Lung (tissue), 12 donors: ENCODE data around the gene MCTP2. TPM values are rescaled to one million over a fixed set of nuclear protein-coding genes. Genes with fewer than 3 reads are reported as not detected.

Source experiments
- ATAC-seq: fragments of 200-7000 bp; cut with Tn5 transposase; one replicate; pipeline ENCODE4 v1.9.1; 2020; ENCODE audit warnings: moderate number of reproducible peaks; ENCODE audit not compliant: insufficient read depth, low FRiP score
- DNase-seq, 3 donors: peaks; one replicate each; pipeline ENCODE4 v3.0.0-alpha.2; 2013 to 2017
- H3K27ac ChIP-seq, 2 donors: one replicate each; pipeline ENCODE4 v1.5.1; 2013; ENCODE audit warnings: mild to moderate bottlenecking in 2 of 2, moderate library complexity in 2 of 2, control low read depth in 1 of 2, inconsistent platforms in 1 of 2, low read depth in 1 of 2, low read length in 1 of 2
- H3K27me3 ChIP-seq, 3 donors: one replicate each; pipeline ENCODE4 v1.5.1; 2013; ENCODE audit warnings: low read length in 2 of 3; ENCODE audit not compliant: control insufficient read depth in 3 of 3, insufficient read depth in 3 of 3
- H3K36me3 ChIP-seq, 4 donors: one replicate each; pipeline ENCODE4 v1.5.1; 2013; ENCODE audit warnings: low read length in 4 of 4, mild to moderate bottlenecking in 1 of 4, moderate library complexity in 1 of 4; ENCODE audit not compliant: control insufficient read depth in 4 of 4, insufficient read depth in 4 of 4
- H3K4me1 ChIP-seq, 5 donors: one replicate each; pipeline ENCODE4 v1.5.1; 2013; ENCODE audit warnings: low read length in 5 of 5, mild to moderate bottlenecking in 2 of 5, moderate library complexity in 1 of 5; ENCODE audit not compliant: control insufficient read depth in 5 of 5, insufficient read depth in 5 of 5
- H3K4me3 ChIP-seq: one replicate; pipeline ENCODE4 v1.5.1; 2013; ENCODE audit warnings: mild to moderate bottlenecking, control low read depth, moderate library complexity
- H3K9ac ChIP-seq, 2 donors: one replicate each; pipeline ENCODE4 v1.5.1; 2013; ENCODE audit warnings: low read length in 2 of 2, control low read depth in 1 of 2; ENCODE audit not compliant: insufficient read depth in 1 of 2
- H3K9me3 ChIP-seq, 4 donors: one replicate each; pipeline ENCODE4 v1.5.1; 2013; ENCODE audit warnings: low read length in 3 of 4, mild to moderate bottlenecking in 1 of 4, moderate library complexity in 1 of 4; ENCODE audit not compliant: control insufficient read depth in 4 of 4, insufficient read depth in 3 of 4
- WGBS, 2 donors: extraction: QIAGEN DNeasy Blood & Tissue Kit; methylation state at CpG; one replicate each; pipeline ENCODE4 v1.1.7; 2013; 5-methylcytosine and 5-hydroxymethylcytosine counted together
- polyA plus RNA-seq, 2 donors: library from polyadenylated mRNA; stranded (reverse); fragments of 200-250 nt; gene quantifications; one replicate each; pipeline ENCODE4 v1.2.1, GENCODE V29; 2013
- total RNA-seq, 2 donors: library from RNA; depleted of rRNA in 1 of 2; stranded (reverse); fragments of >200 nt in 1 of 2; gene quantifications; one replicate each; pipeline ENCODE4 v1.2.1, GENCODE V29; 2014 to 2021
- TF ChIP-seq, protein P1 (sequence below): IDR thresholded peaks from 2 replicates; pipeline ENCODE4 v1.5.1; 2012; ENCODE audit warnings: mild to moderate bottlenecking; ENCODE audit errors: control extremely low read depth, extremely low read depth
- donor health status: control.
- donor health status: control.
- donor health status: Bipolar disorder and iron deficiency.
- donor health status: healthy.
- donor health status: DM: yes; HTN: yes; CAD: no.

MCTP2 gene
- total and polyA plus RNA-seq, 4 donors, result 3.5 to 92.5 (median 30.2) TPM

DNA sequence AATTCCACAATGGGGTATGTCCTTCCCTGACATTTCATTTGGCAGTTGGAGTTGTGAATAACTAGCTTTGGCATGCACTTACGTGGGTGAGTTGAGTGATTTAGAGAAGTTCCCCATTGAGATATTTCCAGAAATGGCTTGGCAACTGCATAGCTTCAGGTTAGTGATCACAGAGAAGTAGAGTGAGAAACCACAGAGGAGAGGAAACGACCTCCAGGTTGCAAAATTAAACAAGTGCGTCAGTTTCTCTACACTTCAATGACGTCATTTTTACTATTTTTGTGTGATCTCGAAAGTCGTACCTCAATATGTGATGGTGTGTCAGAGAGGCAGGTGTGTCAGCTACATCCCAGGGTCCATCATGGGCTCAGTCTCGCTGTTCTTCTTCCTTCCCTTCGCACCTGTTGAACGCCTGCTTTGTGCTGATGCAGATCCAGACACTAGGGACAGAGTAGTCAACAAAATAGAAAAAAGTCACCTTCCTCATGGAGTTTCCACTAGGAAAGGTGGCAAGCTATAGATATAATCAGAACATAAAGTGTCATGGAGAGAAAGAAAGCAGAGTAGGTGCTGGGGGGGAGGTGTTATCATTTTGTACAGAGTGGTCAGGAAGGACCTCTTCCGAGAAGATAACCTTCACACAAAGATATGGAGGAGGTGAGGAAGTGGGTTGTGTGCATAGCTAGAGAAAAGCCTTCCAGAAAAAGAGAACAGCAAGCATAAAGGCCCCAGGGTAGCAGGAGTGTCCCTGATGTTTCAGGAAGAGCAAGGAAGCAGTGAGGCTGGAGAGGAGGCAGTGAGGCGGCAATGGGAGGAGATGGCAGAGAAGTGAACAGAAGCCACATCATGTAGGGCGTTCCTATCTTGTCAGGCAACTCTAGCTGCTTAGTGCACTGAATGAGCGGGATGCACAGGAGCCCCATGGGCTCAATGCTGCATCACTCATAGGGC lies 75.6 kb downstream of the MCTP2 start:
- no peak for DNase-seq
- Histone ChIP-seq H3K27me3 (no peaks in the 10 kb centered on the region), H3K4me1 (peaks cover 0 to 2% (median 0%) of the 10 kb centered on the region in 5 donors), H3K4me3 (no peak overlapping the region), H3K27ac (peak overlapping the region in 1 of 2 donors; percentile 24), H3K9ac (no peak overlapping the region), H3K9me3 (peaks cover 0 to 4% (median 0%) of the 10 kb centered on the region in 4 donors), H3K36me3 (peaks cover 0 to 1% (median 0%) of the 10 kb centered on the region in 4 donors)
- 55 to 64% methylated on average over 13 of the region's 13 CpGs for WGBS, 2 donors
- TF ChIP-seq, protein P1, sequence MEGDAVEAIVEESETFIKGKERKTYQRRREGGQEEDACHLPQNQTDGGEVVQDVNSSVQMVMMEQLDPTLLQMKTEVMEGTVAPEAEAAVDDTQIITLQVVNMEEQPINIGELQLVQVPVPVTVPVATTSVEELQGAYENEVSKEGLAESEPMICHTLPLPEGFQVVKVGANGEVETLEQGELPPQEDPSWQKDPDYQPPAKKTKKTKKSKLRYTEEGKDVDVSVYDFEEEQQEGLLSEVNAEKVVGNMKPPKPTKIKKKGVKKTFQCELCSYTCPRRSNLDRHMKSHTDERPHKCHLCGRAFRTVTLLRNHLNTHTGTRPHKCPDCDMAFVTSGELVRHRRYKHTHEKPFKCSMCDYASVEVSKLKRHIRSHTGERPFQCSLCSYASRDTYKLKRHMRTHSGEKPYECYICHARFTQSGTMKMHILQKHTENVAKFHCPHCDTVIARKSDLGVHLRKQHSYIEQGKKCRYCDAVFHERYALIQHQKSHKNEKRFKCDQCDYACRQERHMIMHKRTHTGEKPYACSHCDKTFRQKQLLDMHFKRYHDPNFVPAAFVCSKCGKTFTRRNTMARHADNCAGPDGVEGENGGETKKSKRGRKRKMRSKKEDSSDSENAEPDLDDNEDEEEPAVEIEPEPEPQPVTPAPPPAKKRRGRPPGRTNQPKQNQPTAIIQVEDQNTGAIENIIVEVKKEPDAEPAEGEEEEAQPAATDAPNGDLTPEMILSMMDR, result no peak
- ATAC-seq, result no peak

DNA sequence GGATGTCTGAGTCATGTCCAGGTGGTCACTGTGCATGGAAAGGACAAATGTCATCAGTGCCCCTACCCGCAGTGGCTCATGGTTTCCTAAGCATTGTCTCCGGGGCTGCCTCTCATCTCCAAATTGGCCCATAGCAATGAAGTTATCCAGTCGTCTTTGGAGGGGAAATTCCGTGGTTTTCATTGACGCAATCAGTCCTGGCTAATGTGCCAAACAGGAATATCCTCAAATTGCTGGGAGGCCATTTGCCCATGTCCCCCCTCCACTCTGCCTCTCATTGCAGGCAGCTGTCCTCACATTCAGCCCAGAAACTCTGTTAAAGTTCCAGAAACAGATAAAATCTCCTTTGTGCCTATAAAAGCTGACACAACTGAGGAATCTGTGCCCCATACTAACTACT lies 81.6 kb downstream of the MCTP2 start:
- TF ChIP-seq, protein P1, result no peak
- DNase-seq (no peak), ATAC-seq (no peak)
- Histone ChIP-seq H3K9me3 (peaks cover 0 to 2% (median 0%) of the 10 kb centered on the region in 4 donors), H3K9ac (no peak overlapping the region), H3K27ac (no peak overlapping the region), H3K4me3 (no peak overlapping the region), H3K4me1 (peaks cover 0 to 2% (median 0%) of the 10 kb centered on the region in 5 donors), H3K36me3 (peaks cover 0 to 2% (median 0%) of the 10 kb centered on the region in 4 donors), H3K27me3 (no peaks in the 10 kb centered on the region)
- WGBS, 2 donors, result 58 to 70% methylated on average over 5 of the region's 5 CpGs

DNA sequence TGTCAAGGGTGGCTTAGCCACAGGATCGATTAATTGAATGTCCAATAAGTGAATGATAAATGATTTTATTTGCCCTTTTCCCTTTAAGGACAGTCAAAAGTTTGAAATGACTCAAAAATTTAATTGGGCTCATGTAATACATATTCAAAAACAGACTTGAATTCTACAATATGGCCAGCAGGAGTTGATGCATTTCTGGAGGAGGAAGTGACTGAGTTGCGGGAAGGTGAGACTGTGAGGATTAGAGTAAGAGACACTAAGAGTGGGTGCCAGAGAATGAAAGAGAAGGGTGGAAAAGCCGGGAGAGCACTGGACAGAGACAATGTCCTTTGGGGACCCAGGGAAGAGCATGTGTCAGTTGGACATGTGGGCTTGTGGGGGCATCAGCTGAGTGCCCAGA lies 83.3 kb downstream of the MCTP2 start:
- 87 to 91% methylated on average over 3 of the region's 3 CpGs for WGBS, 2 donors
- Histone ChIP-seq H3K27me3 (no peaks in the 10 kb centered on the region), H3K27ac (no peak overlapping the region), H3K4me1 (no peaks in the 10 kb centered on the region), H3K9me3 (peaks cover 0 to 2% (median 0%) of the 10 kb centered on the region in 4 donors), H3K9ac (no peak overlapping the region), H3K36me3 (peaks cover 0 to 3% (median 0%) of the 10 kb centered on the region in 4 donors), H3K4me3 (no peak overlapping the region)
- TF ChIP-seq, protein P1, result no peak
- ATAC-seq, result no peak
- DNase-seq, result no peak
